HL-60 (cell line): Measurements from ENCODE around the gene SGSM1.

Experiments
- DNase-seq, 2 experiments: peaks; one replicate each; pipeline ENCODE4 v3.0.0-alpha.2; 2010 to 2020; ENCODE audit warnings: low read depth in 1 of 2, low spot score in 1 of 2
- H3K27ac ChIP-seq: fragments of 250-450 bp; sonication (Bioruptor Pico); replicated peaks from 2 replicates; pipeline ENCODE4 v1.5.1; 2020; ENCODE audit warnings: mild to moderate bottlenecking, moderate library complexity
- H3K27me3 ChIP-seq: fragments of 250-450 bp; sonication (Bioruptor Pico); 2 replicates; pipeline ENCODE4 v1.5.1; 2021; ENCODE audit warnings: mild to moderate bottlenecking, moderate library complexity; ENCODE audit not compliant: insufficient read depth, poor library complexity, severe bottlenecking
- H3K4me3 ChIP-seq: replicated peaks from 2 replicates; pipeline ENCODE4 v1.5.1; 2011; ENCODE audit warnings: mild to moderate bottlenecking, control low read depth, low read length; ENCODE audit not compliant: insufficient read depth
- GABPA ChIP-seq: IDR thresholded peaks from 2 replicates; pipeline ENCODE4 v1.6.1; 2012; ENCODE audit warnings: low read depth
- POLR2AphosphoS5 ChIP-seq: IDR thresholded peaks from 2 replicates; pipeline ENCODE4 v1.6.1; 2012; ENCODE audit warnings: low read depth
- SPI1 ChIP-seq: IDR thresholded peaks from 2 replicates; pipeline ENCODE4 v1.6.1; 2012; ENCODE audit warnings: low read depth, mild to moderate bottlenecking, borderline replicate concordance
- TF ChIP-seq, protein P1 (sequence below): IDR thresholded peaks from 2 replicates; pipeline ENCODE4 v1.6.1; 2012; ENCODE audit warnings: low read depth; ENCODE audit not compliant: insufficient replicate concordance
- TF ChIP-seq, protein P2 (sequence below): IDR thresholded peaks from one replicate; pipeline ENCODE4 v1.5.1; 2011; ENCODE audit warnings: low read length, control low read depth, inconsistent platforms; ENCODE audit not compliant: insufficient read depth

Gene SGSM1

DNA sequence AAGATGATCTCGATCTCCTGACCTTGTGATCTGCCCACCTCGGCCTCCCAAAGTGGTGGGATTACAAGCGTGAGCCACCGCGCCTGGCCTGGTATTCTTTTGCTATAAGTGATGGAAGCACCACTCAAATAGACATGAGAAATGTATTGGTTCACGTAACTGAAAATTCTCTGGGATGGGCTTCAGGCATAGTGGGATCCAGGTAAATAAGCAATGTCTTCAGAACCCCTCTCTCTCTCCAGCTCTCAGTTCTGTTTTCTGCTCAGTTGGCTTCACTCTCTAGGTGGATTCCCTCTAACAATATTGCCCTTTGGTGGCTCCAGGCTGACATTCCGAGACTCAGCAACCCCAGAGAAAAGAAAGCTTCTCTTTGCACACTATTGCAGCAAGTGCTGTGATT is 141.4 kb downstream of the SGSM1 start:
- TF ChIP-seq, protein P1, sequence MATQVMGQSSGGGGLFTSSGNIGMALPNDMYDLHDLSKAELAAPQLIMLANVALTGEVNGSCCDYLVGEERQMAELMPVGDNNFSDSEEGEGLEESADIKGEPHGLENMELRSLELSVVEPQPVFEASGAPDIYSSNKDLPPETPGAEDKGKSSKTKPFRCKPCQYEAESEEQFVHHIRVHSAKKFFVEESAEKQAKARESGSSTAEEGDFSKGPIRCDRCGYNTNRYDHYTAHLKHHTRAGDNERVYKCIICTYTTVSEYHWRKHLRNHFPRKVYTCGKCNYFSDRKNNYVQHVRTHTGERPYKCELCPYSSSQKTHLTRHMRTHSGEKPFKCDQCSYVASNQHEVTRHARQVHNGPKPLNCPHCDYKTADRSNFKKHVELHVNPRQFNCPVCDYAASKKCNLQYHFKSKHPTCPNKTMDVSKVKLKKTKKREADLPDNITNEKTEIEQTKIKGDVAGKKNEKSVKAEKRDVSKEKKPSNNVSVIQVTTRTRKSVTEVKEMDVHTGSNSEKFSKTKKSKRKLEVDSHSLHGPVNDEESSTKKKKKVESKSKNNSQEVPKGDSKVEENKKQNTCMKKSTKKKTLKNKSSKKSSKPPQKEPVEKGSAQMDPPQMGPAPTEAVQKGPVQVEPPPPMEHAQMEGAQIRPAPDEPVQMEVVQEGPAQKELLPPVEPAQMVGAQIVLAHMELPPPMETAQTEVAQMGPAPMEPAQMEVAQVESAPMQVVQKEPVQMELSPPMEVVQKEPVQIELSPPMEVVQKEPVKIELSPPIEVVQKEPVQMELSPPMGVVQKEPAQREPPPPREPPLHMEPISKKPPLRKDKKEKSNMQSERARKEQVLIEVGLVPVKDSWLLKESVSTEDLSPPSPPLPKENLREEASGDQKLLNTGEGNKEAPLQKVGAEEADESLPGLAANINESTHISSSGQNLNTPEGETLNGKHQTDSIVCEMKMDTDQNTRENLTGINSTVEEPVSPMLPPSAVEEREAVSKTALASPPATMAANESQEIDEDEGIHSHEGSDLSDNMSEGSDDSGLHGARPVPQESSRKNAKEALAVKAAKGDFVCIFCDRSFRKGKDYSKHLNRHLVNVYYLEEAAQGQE = no peak
- no peak for TF ChIP-seq GABPA
- no peak for TF ChIP-seq POLR2AphosphoS5
- TF ChIP-seq, protein P2, sequence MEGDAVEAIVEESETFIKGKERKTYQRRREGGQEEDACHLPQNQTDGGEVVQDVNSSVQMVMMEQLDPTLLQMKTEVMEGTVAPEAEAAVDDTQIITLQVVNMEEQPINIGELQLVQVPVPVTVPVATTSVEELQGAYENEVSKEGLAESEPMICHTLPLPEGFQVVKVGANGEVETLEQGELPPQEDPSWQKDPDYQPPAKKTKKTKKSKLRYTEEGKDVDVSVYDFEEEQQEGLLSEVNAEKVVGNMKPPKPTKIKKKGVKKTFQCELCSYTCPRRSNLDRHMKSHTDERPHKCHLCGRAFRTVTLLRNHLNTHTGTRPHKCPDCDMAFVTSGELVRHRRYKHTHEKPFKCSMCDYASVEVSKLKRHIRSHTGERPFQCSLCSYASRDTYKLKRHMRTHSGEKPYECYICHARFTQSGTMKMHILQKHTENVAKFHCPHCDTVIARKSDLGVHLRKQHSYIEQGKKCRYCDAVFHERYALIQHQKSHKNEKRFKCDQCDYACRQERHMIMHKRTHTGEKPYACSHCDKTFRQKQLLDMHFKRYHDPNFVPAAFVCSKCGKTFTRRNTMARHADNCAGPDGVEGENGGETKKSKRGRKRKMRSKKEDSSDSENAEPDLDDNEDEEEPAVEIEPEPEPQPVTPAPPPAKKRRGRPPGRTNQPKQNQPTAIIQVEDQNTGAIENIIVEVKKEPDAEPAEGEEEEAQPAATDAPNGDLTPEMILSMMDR = no peak
- TF ChIP-seq SPI1 = no peak
- Histone ChIP-seq H3K4me3 (no peak overlapping the region), H3K27me3 (peaks cover 2% of the 10 kb centered on the region), H3K27ac (no peak overlapping the region)
- DNase-seq = no peak

DNA sequence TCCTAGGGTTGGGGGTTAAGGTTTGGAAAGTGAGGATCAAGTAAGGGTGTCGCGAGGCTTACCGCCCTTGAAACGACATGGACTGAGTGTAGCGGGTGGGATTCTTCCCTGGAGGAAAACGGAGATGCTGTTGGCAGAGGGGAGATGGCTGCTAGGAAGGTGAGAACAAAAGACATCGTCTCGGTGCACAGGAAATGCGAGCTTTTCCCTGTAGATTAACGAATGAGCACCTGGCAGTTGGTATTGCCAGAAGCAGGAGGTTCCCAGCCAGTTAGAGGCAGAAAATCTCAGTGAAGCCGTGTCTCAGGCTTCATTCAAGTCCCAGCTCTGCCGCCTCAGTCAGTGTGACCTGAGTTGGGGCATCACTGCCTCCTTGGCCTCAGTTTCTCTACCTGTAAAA is 141.9 kb downstream of the SGSM1 start:
- no peak overlapping the region for H3K27ac ChIP-seq
- peaks cover 4% of the 10 kb centered on the region for H3K27me3 ChIP-seq
- DNase-seq = no peak
- H3K4me3 ChIP-seq = no peak overlapping the region
- TF ChIP-seq, protein P1 = no peak
- no peak for TF ChIP-seq GABPA

- DNase-seq = no peak
- no peak overlapping the region for H3K4me3 ChIP-seq
- H3K27ac ChIP-seq = no peak overlapping the region
- H3K27me3 ChIP-seq = peaks cover 11% of the 10 kb centered on the region
- TF ChIP-seq GABPA (no peak), SPI1 (no peak), POLR2AphosphoS5 (no peak)
- TF ChIP-seq, protein P1 = no peak
- TF ChIP-seq, protein P2 = no peak
Measured at GRCh38 chr22:24948356-24949202, 142.6 kb downstream of the SGSM1 start.
